Measurements from ENCODE around the gene TMEM37. TPM values are rescaled to one million over a fixed set of nuclear protein-coding genes. Genes with fewer than 3 reads are reported as not detected.

Gene TMEM37
- total RNA-seq, 2 experiments from 2014 or later: not detected

DNA sequence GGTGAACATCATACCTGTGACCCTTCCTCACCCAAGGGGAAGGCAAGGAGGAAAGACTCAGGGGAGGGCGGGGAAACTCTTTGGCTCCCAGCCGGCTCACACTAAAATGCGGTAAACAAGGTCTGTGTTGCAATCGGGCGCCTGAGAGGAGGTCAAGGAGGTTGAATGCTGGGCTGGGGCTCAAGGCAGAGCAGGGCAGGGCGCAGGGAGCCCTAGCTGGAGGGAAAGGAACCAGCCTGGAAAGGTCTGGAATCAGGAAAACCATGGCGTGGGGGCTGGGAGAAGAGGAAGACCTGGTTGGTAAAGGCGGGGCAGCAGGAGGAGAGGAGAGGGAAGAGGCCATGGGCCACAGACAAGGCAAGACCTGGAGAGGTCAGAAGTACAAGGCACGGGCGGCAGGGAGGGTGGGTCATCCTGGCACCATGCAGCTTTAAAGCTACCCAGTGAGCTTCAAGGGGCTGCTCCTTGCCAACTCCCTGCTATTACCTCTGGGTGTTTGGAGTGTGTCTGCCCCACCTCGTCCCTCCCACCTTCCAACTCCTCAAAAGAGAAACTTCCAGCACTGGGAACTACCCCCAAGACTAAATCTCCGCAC, 4.8 kb upstream of the TMEM37 start:
- peaks cover 24% of the 10 kb centered on the region in 2 experiments for H3K27me3 ChIP-seq (ENCODE audit: control insufficient read depth in 1 of 2, insufficient read depth in 2 of 2, low read length in 2 of 2)
- DNase-seq: no peak

DNA sequence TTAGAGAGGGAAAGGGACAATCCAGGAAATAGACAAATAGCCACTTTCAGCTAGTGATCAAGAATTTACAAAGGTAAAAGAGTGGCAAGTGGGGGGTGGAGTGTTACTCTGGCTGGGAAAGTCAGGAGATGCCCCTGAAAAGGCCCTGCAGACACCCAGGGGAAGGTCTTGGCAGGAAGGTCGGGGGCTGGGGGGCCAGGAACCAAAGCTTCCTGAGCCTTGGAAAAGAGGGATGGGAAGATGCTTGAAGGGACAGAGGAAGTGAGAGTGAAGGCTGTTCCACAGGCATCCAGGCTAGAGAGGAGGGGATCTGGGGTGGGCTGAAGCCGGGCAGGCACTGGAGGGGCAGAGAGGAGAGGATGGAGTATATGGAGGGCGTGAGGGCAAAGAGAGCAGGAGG, 3.9 kb upstream of the TMEM37 start:
- no peak for DNase-seq
- ChIA-PET CTCF (no interaction called here), POLR2A (no interaction called here)
- Mint-ChIP-seq H3K27me3 (peaks cover 81% of the 10 kb centered on the region), H3K27ac (no peak overlapping the region), H3K4me1 (ENCODE audit: low read depth) (peaks cover 7% of the 10 kb centered on the region), H3K36me3 (ENCODE audit: low read depth) (no peaks in the 10 kb centered on the region), H3K9me3 (no peaks in the 10 kb centered on the region), H3K4me3 (no peak overlapping the region)
- intact Hi-C loops (cut with DNase I, micrococcal nuclease): no loop called here
- no peak overlapping the region for H3K4me3 ChIP-seq (ENCODE audit: low read length)
- H3K27ac ChIP-seq (ENCODE audit: low read depth in 1 of 2, low read length in 2 of 2): no peak overlapping the region
- H3K36me3 ChIP-seq (ENCODE audit: insufficient read depth, low read length): no peaks in the 10 kb centered on the region
- TF ChIP-seq, protein P1, sequence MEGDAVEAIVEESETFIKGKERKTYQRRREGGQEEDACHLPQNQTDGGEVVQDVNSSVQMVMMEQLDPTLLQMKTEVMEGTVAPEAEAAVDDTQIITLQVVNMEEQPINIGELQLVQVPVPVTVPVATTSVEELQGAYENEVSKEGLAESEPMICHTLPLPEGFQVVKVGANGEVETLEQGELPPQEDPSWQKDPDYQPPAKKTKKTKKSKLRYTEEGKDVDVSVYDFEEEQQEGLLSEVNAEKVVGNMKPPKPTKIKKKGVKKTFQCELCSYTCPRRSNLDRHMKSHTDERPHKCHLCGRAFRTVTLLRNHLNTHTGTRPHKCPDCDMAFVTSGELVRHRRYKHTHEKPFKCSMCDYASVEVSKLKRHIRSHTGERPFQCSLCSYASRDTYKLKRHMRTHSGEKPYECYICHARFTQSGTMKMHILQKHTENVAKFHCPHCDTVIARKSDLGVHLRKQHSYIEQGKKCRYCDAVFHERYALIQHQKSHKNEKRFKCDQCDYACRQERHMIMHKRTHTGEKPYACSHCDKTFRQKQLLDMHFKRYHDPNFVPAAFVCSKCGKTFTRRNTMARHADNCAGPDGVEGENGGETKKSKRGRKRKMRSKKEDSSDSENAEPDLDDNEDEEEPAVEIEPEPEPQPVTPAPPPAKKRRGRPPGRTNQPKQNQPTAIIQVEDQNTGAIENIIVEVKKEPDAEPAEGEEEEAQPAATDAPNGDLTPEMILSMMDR (IDR thresholded peaks at IDR 0.05): no peak
- H3K4me1 ChIP-seq (ENCODE audit: insufficient read depth, low read length): peaks cover 8% of the 10 kb centered on the region
- H3K27me3 ChIP-seq (ENCODE audit: control insufficient read depth in 1 of 2, insufficient read depth in 2 of 2, low read length in 2 of 2): peaks cover 33% of the 10 kb centered on the region in 2 experiments
- H3K9me3 ChIP-seq (ENCODE audit: control insufficient read depth in 1 of 2, insufficient read depth in 1 of 2, low read length in 2 of 2): peaks cover 0 to 7% of the 10 kb centered on the region in 2 experiments
- ATAC-seq (ENCODE audit: poor library complexity): no peak

More for the DNA sequence above, 4.8 kb upstream of the TMEM37 start:
- no peak overlapping the region for H3K27ac Mint-ChIP-seq
- H3K36me3 ChIP-seq (ENCODE audit: insufficient read depth, low read length): no peaks in the 10 kb centered on the region
- no peak overlapping the region for H3K27ac ChIP-seq (ENCODE audit: low read depth in 1 of 2, low read length in 2 of 2)
- no peak overlapping the region for H3K4me3 ChIP-seq (ENCODE audit: low read length)
- intact Hi-C loops (cut with DNase I, micrococcal nuclease): no loop called here
- ChIA-PET CTCF (no interaction called here), POLR2A (no interaction called here)
- H3K9me3 ChIP-seq (ENCODE audit: control insufficient read depth in 1 of 2, insufficient read depth in 1 of 2, low read length in 2 of 2): no peaks in the 10 kb centered on the region
- no peaks in the 10 kb centered on the region for H3K36me3 Mint-ChIP-seq (ENCODE audit: low read depth)
- H3K9me3 Mint-ChIP-seq: peaks cover 1% of the 10 kb centered on the region
- no peaks in the 10 kb centered on the region for H3K4me1 Mint-ChIP-seq (ENCODE audit: low read depth)
- TF ChIP-seq, protein P1 (IDR thresholded peaks at IDR 0.05): no peak
- no peak for ATAC-seq (ENCODE audit: poor library complexity)
- peaks cover 80% of the 10 kb centered on the region for H3K27me3 Mint-ChIP-seq
- no peak overlapping the region for H3K4me3 Mint-ChIP-seq
- H3K4me1 ChIP-seq (ENCODE audit: insufficient read depth, low read length): peaks cover 5% of the 10 kb centered on the region

DNA sequence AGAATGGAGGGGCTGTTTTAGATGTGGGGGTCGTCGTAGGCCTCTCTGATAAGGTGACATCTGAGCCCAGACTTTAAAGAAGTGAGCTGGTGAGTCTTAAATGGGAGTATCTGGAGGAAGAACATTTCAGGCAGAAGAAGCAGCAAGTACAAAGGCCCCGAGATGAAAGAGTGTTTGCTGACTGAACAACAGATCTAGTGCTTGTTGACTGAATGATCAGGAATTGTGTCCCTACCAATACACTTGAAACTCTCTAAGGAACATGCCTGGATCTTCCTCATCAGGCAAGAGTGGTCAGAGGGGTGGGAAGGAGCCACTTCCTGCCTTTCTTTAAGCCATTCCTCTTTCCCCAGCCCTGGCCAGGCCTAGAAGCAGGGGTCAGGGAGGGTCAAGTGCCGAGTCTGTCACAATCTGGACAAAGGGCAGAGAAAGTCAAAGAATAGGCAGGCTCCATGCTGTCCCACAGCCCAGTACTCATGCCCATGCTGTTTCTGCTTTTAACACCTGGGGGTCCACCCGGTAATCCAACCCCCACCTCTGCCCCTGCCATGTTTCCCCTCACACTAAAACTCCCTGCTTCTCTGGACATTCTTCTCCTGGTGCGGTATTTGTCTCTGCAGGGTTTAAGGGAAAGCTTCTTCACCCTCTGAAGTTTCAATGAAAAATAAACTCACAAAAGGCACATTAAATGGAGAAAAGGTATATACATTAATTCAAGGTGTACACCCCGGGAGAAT, 3.0 kb upstream of the TMEM37 start:
- H3K4me1 Mint-ChIP-seq (ENCODE audit: low read depth): peaks cover 7% of the 10 kb centered on the region
- no peak for ATAC-seq (ENCODE audit: poor library complexity)
- no peak overlapping the region for H3K27ac Mint-ChIP-seq
- CTCF ChIA-PET: no interaction called here
- Histone ChIP-seq H3K27me3 (ENCODE audit: control insufficient read depth in 1 of 2, insufficient read depth in 2 of 2, low read length in 2 of 2) (peaks cover 41% of the 10 kb centered on the region in 2 experiments), H3K9me3 (ENCODE audit: control insufficient read depth in 1 of 2, insufficient read depth in 1 of 2, low read length in 2 of 2) (peaks cover 0 to 12% of the 10 kb centered on the region in 2 experiments), H3K36me3 (ENCODE audit: insufficient read depth, low read length) (no peaks in the 10 kb centered on the region), H3K27ac (ENCODE audit: low read depth in 1 of 2, low read length in 2 of 2) (no peak overlapping the region), H3K4me1 (ENCODE audit: insufficient read depth, low read length) (peaks cover 8% of the 10 kb centered on the region), H3K4me3 (ENCODE audit: low read length) (no peak overlapping the region)
- no peaks in the 10 kb centered on the region for H3K36me3 Mint-ChIP-seq (ENCODE audit: low read depth)
- DNase-seq: no peak
- POLR2A ChIA-PET: no interaction called here
- TF ChIP-seq, protein P1 (IDR thresholded peaks at IDR 0.05): no peak
- H3K27me3 Mint-ChIP-seq: peaks cover 83% of the 10 kb centered on the region
- intact Hi-C loops (cut with DNase I, micrococcal nuclease): no loop called here
- H3K4me3 Mint-ChIP-seq: no peak overlapping the region
- no peaks in the 10 kb centered on the region for H3K9me3 Mint-ChIP-seq
